ENCODE data around the gene IFT122. TPM values are rescaled to one million over a fixed set of nuclear protein-coding genes. Genes with fewer than 3 reads are reported as not detected.
A peak's percentile ranks its signal among the peaks of the same experiment; 100 is the strongest.
"Not testable (repeated sequence)": the region's sequence is repeated elsewhere in the genome, so short reads cannot be mapped to it uniquely, and the experiment has no call there.

The IFT122 gene
- total RNA-seq, 1 donor, result 42.3 TPM

- DNase-seq (ENCODE audit: low read depth in 2 of 3, low spot score in 2 of 3), result not testable (repeated sequence)
These were observed 75.2 kb downstream of the IFT122 start for GRCh38 chr3:129515108-129515820.

DNA sequence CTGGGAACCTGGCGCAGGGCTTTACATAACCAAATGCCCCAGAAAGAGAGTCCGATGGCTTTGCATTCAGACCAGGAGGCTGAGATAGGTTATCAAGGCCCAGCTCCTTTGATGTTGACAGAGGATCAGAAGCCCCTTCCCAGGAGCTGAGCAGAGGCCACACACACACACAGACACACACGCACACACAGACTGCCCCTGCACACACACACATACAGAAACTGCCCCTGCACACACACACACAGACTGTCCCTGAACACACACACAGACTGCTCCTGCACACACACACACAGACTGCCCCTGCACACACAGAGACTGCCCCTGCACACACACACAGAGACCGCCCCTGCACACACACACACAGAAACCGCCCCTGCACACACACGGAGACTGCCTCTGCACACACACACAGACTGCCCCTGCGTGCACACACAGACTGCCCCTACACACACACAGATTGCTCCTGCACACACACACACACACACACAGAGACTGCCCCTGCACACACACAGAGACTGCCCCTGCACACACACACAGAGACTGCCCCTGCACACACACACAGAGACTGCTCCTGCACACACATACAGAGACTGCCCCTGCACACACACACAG is 75.9 kb downstream of the IFT122 start:
- DNase-seq (ENCODE audit: low read depth in 2 of 3, low spot score in 2 of 3), result not testable (repeated sequence)

GRCh38 chr3:129517516-129517915 is 77.5 kb downstream of the IFT122 start:
- DNase-seq (ENCODE audit: low read depth in 2 of 3, low spot score in 2 of 3), result no peak

DNA sequence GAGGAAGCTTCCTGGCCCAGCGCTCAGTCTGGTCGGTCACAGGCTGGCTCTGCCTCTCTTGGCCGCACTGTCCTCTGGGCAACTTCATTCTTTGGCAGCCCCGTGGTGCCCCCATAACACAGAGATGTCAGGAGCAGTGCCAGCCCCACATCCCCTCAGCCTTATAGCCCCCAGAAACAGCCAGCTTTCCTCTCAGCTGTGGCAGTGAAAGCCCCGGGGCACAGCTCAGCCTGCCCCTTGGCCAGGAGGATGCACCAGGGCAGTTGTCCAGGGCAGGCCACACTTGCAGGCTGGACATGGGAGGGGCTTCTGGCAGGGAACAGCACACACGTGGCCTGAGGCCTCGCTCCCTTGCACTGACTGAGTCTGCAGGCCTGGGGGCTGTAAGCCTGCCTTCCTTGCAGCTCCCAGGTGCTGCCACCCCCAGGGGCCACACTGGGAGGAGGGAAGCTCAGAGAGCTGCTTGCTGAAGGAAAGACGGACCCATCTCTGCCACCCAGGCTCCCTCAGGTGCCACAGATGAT is 78.1 kb downstream of the IFT122 start:
- DNase-seq (ENCODE audit: low read depth in 2 of 3, low spot score in 2 of 3), result no peak

GRCh38 chr3:129518581-129518980 is 78.6 kb downstream of the IFT122 start:
- no peak for DNase-seq (ENCODE audit: low read depth in 2 of 3, low spot score in 2 of 3)

DNA sequence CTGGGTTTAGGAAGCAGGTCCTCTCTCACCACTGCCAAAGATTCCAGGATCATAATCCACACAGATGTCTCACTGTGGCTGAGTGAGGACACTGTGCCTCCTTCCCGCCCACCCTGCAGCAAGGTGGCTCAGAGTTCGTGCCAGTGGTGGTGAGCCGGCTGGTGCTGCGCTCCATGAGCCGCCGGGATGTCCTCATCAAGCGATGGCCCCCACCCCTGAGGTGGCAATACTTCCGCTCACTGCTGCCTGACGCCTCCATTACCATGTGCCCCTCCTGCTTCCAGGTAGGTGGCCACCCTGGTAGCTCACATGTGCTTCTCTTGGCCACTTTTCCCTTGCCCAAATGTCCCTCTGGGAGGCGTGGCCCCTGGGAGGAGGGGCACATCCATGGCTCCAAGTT is 79.4 kb downstream of the IFT122 start:
- DNase-seq (ENCODE audit: low read depth in 2 of 3, low spot score in 2 of 3), result no peak

GRCh38 chr3:129519896-129520715 is 80.1 kb downstream of the IFT122 start:
- DNase-seq (ENCODE audit: low read depth in 2 of 3, low spot score in 2 of 3), result no peak

GRCh38 chr3:129520960-129521359 is 80.9 kb downstream of the IFT122 start:
- DNase-seq (ENCODE audit: low read depth in 2 of 3, low spot score in 2 of 3), result no peak

- no peak for DNase-seq (ENCODE audit: low read depth in 2 of 3, low spot score in 2 of 3)
These were observed 81.6 kb downstream of the IFT122 start for GRCh38 chr3:129521611-129522010.

DNA sequence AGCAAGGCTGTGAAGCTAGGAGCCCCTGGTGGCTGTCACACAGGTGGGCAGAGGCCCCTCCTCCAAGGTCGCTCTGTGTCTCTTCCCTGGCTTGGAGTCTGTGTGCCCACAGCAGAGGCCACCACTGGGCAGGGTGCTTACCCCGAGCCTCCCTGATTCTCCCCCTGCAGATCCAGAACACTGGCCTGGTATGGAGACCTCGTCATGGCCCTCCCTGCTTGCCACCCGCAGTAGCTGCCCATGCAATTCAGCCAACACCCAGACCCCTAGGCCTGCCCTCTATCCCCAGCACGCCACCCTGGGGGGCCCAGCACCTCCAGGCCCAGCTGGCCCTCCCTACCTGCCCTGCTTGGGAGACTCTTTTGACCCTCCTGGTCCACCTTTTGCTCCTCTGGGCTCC is 82.9 kb downstream of the IFT122 start:
- DNase-seq (ENCODE audit: low read depth in 2 of 3, low spot score in 2 of 3), result no peak

DNA sequence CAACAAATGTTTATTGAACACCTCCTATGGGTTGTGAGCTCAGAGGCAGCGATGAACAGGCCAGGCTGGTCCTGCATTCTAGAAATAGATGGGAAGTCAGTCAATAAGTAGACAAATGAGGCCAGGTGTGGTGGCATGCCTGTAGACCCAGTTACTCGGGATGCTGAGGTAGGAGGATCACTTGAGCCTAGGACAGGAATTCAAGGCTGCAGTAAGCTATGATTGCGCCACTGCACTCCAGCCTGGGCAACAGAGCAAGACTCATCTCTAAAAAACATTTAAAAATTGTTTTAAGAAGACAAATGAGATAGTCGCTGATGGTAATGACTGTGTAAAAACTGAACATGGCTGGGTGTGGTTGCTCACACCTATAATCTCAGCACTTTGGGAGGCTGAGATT is 84.1 kb downstream of the IFT122 start:
- DNase-seq (ENCODE audit: low read depth in 2 of 3, low spot score in 2 of 3), result no peak

DNA sequence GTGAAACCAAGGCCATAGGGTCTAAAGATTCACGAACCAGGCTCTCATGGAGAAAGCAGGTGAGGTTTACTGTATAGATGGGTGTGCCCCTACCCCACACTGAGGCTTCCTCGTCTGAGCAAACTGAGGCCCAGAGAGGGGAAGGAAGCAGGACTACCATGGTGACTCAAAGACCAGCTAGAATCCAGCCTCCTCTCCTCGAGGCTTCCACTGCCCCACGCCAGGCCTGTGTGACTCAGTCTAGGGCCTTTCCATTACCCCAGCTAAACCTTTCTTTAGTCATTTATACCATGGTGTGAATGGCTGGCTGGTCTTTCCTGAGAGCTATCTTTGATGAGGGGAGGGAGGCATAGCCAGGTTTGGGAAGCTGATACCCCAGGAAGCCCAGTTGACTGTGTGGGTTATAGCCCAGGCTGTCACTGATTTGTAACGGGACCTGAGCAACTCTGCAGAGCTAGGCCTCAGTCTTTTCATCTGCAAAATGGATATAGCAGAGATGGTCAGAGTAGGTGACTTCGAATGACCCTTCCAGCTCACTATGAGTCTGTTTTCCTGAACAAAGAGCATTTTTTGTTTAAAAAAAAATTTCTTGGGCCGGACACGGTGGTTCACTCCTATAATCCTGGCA is 85.4 kb downstream of the IFT122 start:
- DNase-seq (ENCODE audit: low read depth in 2 of 3, low spot score in 2 of 3), result peak in 1 of 3 donors; percentile 10

DNA sequence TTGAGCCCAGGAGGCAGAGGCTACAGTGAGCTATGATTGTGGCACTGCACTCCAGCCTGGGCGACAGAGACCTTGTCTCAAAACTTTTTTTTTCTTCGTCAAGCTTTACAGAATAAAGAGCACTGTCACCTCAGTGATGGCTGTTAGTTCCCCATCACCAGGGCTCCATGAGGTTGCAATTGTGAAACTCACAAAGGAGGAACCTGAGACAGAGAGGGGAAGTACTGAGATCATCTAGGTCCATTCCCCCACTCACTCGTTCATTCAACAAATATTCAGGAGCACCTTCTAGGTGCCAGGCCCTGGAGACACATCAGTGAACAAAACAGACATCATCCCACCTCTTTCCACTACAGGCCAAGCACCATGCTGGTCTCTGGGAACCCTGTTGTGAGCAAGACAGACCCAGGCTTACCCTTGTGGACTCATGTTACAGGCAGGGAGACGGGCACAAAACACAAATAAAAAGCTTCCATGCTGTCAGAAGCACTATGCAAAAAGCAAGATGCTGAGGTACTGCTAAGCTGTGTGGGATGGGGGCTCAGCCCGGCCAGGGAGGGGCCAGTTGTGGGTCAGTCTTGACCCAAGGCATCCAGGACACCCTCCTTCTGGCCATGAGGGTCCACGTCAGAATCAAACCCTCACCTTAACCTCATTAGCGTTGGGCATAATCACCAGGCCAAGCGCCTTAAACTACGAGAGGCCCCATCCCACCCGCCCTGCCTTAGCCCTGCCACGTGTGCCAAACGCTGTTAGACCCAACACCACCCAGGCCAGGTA is 86.3 kb downstream of the IFT122 start:
- DNase-seq (ENCODE audit: low read depth in 2 of 3, low spot score in 2 of 3), result peak in 2 of 3 donors; percentile 60 to 90

- DNase-seq (ENCODE audit: low read depth in 2 of 3, low spot score in 2 of 3), result no peak
These were observed 87.2 kb downstream of the IFT122 start for GRCh38 chr3:129527262-129527661.

GRCh38 chr3:129528589-129529100 is 88.6 kb downstream of the IFT122 start, which contains the start of gene RHO:
TSS of gene RHO (plus strand) at chr3:129528639. CDS start at chr3:129528734, 95 bp downstream.
- DNase-seq (ENCODE audit: low read depth in 2 of 3, low spot score in 2 of 3), result no peak

- no peak for DNase-seq (ENCODE audit: low read depth in 2 of 3, low spot score in 2 of 3)
These were observed 89.6 kb downstream of the IFT122 start for GRCh38 chr3:129529436-129530210.

DNA sequence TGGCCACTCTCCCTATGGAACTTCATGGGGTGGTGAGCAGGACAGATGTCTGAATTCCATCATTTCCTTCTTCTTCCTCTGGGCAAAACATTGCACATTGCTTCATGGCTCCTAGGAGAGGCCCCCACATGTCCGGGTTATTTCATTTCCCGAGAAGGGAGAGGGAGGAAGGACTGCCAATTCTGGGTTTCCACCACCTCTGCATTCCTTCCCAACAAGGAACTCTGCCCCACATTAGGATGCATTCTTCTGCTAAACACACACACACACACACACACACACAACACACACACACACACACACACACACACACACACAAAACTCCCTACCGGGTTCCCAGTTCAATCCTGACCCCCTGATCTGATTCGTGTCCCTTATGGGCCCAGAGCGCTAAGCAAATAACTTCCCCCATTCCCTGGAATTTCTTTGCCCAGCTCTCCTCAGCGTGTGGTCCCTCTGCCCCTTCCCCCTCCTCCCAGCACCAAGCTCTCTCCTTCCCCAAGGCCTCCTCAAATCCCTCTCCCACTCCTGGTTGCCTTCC is 90.3 kb downstream of the IFT122 start:
- no peak for DNase-seq (ENCODE audit: low read depth in 2 of 3, low spot score in 2 of 3)

DNA sequence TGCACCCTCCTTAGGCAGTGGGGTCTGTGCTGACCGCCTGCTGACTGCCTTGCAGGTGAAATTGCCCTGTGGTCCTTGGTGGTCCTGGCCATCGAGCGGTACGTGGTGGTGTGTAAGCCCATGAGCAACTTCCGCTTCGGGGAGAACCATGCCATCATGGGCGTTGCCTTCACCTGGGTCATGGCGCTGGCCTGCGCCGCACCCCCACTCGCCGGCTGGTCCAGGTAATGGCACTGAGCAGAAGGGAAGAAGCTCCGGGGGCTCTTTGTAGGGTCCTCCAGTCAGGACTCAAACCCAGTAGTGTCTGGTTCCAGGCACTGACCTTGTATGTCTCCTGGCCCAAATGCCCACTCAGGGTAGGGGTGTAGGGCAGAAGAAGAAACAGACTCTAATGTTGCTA is 90.8 kb downstream of the IFT122 start:
- DNase-seq (ENCODE audit: low read depth in 2 of 3, low spot score in 2 of 3), result no peak

DNA sequence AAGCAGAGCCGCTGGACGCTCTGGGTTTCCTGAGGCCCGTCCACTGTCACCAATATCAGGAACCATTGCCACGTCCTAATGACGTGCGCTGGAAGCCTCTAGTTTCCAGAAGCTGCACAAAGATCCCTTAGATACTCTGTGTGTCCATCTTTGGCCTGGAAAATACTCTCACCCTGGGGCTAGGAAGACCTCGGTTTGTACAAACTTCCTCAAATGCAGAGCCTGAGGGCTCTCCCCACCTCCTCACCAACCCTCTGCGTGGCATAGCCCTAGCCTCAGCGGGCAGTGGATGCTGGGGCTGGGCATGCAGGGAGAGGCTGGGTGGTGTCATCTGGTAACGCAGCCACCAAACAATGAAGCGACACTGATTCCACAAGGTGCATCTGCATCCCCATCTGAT is 91.7 kb downstream of the IFT122 start:
- no peak for DNase-seq (ENCODE audit: low read depth in 2 of 3, low spot score in 2 of 3)

Measured in hematopoietic multipotent progenitor cell (in vitro differentiated cells).